ENCODE results near the gene SFXN2. TPM values are rescaled to one million over a fixed set of nuclear protein-coding genes. Genes with fewer than 3 reads are reported as not detected.
A peak's percentile ranks its signal among the peaks of the same experiment; 100 is the strongest.

SFXN2 gene
- total RNA-seq, 1 experiment from 2014 or later: 21.2 TPM

DNA sequence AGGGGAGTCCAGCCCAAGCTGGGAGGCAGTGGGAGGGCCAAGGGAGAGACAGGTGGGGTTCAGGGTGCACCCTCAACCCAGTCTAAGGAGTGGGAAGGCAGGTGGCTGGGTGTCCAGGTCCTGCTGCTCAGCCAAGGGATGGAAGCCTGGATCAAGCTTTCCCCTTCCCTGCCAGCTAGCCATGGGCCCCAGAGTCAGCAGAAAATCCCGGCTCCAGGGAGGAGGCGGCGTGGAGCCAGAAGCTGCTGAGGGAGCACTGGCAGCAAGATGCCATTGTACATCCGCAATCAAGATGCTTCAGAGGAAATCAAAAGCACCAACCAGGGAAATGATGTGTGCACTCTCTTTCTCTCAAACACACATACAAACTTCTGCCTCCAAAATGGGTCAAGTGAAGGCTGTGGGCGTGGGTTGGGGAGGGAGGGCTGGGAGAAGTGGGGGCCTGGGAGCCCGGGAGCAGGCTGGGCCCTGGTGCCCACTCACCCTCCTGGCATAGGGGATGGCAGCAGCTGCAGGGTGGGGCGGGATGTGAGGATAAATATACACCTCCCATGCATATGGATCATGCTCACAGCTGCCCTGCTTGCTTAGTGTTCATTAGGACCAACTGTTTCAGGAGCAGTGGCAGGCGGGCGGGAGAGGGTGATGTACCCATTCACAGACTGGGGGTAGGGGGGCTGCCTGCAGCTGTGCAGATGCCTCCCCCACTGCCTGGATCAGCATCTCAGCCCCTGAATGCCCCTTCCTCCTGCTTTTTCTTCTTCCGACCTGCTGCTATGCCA, 45.9 kb upstream of the SFXN2 start:
- Mint-ChIP-seq H3K27me3 (ENCODE audit: low read depth) (no peaks in the 10 kb centered on the region), H3K9me3 (no peaks in the 10 kb centered on the region), H3K4me3 (no peak overlapping the region), H3K36me3 (no peaks in the 10 kb centered on the region), H3K4me1 (peaks cover 38% of the 10 kb centered on the region), H3K27ac (no peak overlapping the region; the same call in 1 of the 2 replicates)
- TF ChIP-seq MYBL2 (CRISPR knock-in tag; IDR thresholded peaks at IDR 0.05): no peak
- TF ChIP-seq, protein P1, sequence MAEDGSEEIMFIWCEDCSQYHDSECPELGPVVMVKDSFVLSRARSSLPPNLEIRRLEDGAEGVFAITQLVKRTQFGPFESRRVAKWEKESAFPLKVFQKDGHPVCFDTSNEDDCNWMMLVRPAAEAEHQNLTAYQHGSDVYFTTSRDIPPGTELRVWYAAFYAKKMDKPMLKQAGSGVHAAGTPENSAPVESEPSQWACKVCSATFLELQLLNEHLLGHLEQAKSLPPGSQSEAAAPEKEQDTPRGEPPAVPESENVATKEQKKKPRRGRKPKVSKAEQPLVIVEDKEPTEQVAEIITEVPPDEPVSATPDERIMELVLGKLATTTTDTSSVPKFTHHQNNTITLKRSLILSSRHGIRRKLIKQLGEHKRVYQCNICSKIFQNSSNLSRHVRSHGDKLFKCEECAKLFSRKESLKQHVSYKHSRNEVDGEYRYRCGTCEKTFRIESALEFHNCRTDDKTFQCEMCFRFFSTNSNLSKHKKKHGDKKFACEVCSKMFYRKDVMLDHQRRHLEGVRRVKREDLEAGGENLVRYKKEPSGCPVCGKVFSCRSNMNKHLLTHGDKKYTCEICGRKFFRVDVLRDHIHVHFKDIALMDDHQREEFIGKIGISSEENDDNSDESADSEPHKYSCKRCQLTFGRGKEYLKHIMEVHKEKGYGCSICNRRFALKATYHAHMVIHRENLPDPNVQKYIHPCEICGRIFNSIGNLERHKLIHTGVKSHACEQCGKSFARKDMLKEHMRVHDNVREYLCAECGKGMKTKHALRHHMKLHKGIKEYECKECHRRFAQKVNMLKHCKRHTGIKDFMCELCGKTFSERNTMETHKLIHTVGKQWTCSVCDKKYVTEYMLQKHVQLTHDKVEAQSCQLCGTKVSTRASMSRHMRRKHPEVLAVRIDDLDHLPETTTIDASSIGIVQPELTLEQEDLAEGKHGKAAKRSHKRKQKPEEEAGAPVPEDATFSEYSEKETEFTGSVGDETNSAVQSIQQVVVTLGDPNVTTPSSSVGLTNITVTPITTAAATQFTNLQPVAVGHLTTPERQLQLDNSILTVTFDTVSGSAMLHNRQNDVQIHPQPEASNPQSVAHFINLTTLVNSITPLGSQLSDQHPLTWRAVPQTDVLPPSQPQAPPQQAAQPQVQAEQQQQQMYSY (CRISPR knock-in tag; IDR thresholded peaks at IDR 0.05): peak; percentile 53
- CTCF ChIA-PET: interaction anchor here (1.0 to 6.8 kb wide), 4 partner anchors 8 to 39 kb away, joined by 3 to 77 read pairs (median 6); partner anchors contain the start of gene TRIM8
- POLR2A ChIA-PET: no interaction called here
- no peak for DNase-seq (ENCODE audit: low spot score)
- ATAC-seq: no peak

DNA sequence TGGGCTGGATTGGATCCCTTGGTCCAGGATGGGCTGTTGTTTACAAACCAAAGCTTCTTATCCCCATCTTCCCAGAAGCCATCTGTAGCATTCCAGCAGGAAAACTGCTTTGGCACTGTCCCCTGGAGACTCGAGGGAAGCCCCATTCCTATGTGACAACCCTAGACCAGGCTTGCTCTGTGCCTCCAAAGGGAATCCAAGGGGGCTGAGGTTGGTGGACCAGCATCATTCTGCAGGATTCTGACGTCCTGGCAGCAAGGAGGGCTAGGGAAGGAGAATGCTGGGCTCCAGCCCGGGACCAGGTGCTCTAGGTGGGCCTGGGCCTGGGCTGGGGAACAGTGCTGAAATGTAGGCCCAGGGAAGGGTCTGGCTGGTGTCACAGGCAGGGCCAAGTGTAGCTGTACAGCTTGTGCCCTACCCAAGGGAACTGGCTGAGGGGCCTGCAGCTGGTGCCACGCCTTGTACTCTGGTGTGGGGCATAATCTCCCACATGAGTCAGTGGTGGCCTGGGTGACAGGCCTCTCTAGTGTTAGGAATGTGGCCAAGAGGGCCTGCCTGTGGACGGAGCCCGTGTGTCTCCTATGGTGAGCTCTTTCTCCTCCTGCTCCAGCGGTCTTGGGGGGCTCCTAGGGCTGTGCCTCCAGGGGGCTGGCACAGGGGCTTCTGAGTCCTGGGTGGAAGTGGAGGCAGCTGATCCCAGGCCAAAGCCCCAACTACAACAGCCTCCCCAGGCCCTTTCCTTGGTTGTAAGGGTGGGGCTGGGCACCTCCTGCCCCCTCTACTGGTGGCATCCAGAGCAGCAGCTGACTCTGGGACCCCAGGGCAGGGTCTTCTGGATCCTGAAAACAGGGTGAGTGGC, 45.0 kb upstream of the SFXN2 start:
- Mint-ChIP-seq H3K36me3 (no peaks in the 10 kb centered on the region), H3K4me1 (peaks cover 47% of the 10 kb centered on the region), H3K27me3 (ENCODE audit: low read depth) (no peaks in the 10 kb centered on the region), H3K9me3 (no peaks in the 10 kb centered on the region), H3K4me3 (no peak overlapping the region), H3K27ac (no peak overlapping the region)
- POLR2A ChIA-PET: interaction anchor here (1.4 kb wide), 1 partner anchor 9 kb away, joined by 5 read pairs; no protein-coding TSS in a partner anchor
- CTCF ChIA-PET: interaction anchor here (0.7 to 6.8 kb wide), 23 partner anchors 7 to 450 kb away, joined by 3 to 77 read pairs (median 4); partner anchors contain the start of genes ACTR1A, ARL3, SFXN2 and SUFU
- ATAC-seq (peak; percentile 43), DNase-seq (ENCODE audit: low spot score) (peak; percentile 56)
- no peak for TF ChIP-seq ZNF263 (CRISPR knock-in tag; IDR thresholded peaks at IDR 0.05; ENCODE audit: low read depth)
- TF ChIP-seq, protein P2, sequence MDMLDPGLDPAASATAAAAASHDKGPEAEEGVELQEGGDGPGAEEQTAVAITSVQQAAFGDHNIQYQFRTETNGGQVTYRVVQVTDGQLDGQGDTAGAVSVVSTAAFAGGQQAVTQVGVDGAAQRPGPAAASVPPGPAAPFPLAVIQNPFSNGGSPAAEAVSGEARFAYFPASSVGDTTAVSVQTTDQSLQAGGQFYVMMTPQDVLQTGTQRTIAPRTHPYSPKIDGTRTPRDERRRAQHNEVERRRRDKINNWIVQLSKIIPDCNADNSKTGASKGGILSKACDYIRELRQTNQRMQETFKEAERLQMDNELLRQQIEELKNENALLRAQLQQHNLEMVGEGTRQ (CRISPR knock-in tag; IDR thresholded peaks at IDR 0.05): no peak
- TF ChIP-seq, protein P3, sequence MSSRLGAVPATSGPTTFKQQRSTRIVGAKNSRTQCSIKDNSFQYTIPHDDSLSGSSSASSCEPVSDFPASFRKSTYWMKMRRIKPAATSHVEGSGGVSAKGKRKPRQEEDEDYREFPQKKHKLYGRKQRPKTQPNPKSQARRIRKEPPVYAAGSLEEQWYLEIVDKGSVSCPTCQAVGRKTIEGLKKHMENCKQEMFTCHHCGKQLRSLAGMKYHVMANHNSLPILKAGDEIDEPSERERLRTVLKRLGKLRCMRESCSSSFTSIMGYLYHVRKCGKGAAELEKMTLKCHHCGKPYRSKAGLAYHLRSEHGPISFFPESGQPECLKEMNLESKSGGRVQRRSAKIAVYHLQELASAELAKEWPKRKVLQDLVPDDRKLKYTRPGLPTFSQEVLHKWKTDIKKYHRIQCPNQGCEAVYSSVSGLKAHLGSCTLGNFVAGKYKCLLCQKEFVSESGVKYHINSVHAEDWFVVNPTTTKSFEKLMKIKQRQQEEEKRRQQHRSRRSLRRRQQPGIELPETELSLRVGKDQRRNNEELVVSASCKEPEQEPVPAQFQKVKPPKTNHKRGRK (CRISPR knock-in tag; IDR thresholded peaks at IDR 0.05; ENCODE audit: borderline replicate concordance): no peak
- TF ChIP-seq, protein P4, sequence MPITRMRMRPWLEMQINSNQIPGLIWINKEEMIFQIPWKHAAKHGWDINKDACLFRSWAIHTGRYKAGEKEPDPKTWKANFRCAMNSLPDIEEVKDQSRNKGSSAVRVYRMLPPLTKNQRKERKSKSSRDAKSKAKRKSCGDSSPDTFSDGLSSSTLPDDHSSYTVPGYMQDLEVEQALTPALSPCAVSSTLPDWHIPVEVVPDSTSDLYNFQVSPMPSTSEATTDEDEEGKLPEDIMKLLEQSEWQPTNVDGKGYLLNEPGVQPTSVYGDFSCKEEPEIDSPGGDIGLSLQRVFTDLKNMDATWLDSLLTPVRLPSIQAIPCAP (CRISPR knock-in tag; IDR thresholded peaks at IDR 0.05): no peak
- TF ChIP-seq, protein P5, sequence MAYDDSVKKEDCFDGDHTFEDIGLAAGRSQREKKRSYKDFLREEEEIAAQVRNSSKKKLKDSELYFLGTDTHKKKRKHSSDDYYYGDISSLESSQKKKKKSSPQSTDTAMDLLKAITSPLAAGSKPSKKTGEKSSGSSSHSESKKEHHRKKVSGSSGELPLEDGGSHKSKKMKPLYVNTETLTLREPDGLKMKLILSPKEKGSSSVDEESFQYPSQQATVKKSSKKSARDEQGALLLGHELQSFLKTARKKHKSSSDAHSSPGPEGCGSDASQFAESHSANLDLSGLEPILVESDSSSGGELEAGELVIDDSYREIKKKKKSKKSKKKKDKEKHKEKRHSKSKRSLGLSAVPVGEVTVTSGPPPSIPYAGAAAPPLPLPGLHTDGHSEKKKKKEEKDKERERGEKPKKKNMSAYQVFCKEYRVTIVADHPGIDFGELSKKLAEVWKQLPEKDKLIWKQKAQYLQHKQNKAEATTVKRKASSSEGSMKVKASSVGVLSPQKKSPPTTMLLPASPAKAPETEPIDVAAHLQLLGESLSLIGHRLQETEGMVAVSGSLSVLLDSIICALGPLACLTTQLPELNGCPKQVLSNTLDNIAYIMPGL (CRISPR knock-in tag; IDR thresholded peaks at IDR 0.05): no peak
- TF ChIP-seq TCF7 (CRISPR knock-in tag; IDR thresholded peaks at IDR 0.05; ENCODE audit: low read depth): no peak
- TF ChIP-seq, protein P6, sequence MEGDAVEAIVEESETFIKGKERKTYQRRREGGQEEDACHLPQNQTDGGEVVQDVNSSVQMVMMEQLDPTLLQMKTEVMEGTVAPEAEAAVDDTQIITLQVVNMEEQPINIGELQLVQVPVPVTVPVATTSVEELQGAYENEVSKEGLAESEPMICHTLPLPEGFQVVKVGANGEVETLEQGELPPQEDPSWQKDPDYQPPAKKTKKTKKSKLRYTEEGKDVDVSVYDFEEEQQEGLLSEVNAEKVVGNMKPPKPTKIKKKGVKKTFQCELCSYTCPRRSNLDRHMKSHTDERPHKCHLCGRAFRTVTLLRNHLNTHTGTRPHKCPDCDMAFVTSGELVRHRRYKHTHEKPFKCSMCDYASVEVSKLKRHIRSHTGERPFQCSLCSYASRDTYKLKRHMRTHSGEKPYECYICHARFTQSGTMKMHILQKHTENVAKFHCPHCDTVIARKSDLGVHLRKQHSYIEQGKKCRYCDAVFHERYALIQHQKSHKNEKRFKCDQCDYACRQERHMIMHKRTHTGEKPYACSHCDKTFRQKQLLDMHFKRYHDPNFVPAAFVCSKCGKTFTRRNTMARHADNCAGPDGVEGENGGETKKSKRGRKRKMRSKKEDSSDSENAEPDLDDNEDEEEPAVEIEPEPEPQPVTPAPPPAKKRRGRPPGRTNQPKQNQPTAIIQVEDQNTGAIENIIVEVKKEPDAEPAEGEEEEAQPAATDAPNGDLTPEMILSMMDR (IDR thresholded peaks at IDR 0.05): peak; percentile 55
- TF ChIP-seq NR2C2 (CRISPR knock-in tag; IDR thresholded peaks at IDR 0.05): no peak
- TF ChIP-seq, protein P7, sequence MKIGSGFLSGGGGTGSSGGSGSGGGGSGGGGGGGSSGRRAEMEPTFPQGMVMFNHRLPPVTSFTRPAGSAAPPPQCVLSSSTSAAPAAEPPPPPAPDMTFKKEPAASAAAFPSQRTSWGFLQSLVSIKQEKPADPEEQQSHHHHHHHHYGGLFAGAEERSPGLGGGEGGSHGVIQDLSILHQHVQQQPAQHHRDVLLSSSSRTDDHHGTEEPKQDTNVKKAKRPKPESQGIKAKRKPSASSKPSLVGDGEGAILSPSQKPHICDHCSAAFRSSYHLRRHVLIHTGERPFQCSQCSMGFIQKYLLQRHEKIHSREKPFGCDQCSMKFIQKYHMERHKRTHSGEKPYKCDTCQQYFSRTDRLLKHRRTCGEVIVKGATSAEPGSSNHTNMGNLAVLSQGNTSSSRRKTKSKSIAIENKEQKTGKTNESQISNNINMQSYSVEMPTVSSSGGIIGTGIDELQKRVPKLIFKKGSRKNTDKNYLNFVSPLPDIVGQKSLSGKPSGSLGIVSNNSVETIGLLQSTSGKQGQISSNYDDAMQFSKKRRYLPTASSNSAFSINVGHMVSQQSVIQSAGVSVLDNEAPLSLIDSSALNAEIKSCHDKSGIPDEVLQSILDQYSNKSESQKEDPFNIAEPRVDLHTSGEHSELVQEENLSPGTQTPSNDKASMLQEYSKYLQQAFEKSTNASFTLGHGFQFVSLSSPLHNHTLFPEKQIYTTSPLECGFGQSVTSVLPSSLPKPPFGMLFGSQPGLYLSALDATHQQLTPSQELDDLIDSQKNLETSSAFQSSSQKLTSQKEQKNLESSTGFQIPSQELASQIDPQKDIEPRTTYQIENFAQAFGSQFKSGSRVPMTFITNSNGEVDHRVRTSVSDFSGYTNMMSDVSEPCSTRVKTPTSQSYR (CRISPR knock-in tag; IDR thresholded peaks at IDR 0.05): no peak
- TF ChIP-seq, protein P8, sequence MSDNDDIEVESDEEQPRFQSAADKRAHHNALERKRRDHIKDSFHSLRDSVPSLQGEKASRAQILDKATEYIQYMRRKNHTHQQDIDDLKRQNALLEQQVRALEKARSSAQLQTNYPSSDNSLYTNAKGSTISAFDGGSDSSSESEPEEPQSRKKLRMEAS (CRISPR knock-in tag; IDR thresholded peaks at IDR 0.05): no peak
- TF ChIP-seq CREB1 (CRISPR knock-in tag; IDR thresholded peaks at IDR 0.05): no peak
- TF ChIP-seq FOXP1 (CRISPR knock-in tag; IDR thresholded peaks at IDR 0.05; ENCODE audit: borderline replicate concordance): 0 out of 2 replicates have a peak, but pooled peaks have one; percentile 17
- TF ChIP-seq, protein P9, sequence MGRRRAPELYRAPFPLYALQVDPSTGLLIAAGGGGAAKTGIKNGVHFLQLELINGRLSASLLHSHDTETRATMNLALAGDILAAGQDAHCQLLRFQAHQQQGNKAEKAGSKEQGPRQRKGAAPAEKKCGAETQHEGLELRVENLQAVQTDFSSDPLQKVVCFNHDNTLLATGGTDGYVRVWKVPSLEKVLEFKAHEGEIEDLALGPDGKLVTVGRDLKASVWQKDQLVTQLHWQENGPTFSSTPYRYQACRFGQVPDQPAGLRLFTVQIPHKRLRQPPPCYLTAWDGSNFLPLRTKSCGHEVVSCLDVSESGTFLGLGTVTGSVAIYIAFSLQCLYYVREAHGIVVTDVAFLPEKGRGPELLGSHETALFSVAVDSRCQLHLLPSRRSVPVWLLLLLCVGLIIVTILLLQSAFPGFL (CRISPR knock-in tag; IDR thresholded peaks at IDR 0.05; ENCODE audit: borderline replicate concordance): no peak
